ENCODE measurements around the gene COQ4.
A peak's percentile ranks its signal among the peaks of the same experiment; 100 is the strongest.
"Not testable (repeated sequence)": the region's sequence is repeated elsewhere in the genome, so short reads cannot be mapped to it uniquely, and the experiment has no call there.

Gene COQ4

GRCh38 chr9:128335914-128336313, 13.3 kb downstream of the COQ4 start:
- no peak for TF ChIP-seq CTCF (IDR thresholded peaks at IDR 0.05; ENCODE audit: low read length, missing control alignments)
- no peak overlapping the region for H3K4me3 ChIP-seq (replicated peaks; ENCODE audit: low read depth, low read length)
- DNase-seq (ENCODE audit: low read depth) = no peak

- TF ChIP-seq CTCF (IDR thresholded peaks at IDR 0.05; ENCODE audit: low read length, missing control alignments) = no peak
- DNase-seq (ENCODE audit: low read depth) = no peak
- H3K4me3 ChIP-seq (replicated peaks; ENCODE audit: low read depth, low read length) = no peak overlapping the region
Measured at GRCh38 chr9:128337936-128338335, 15.3 kb downstream of the COQ4 start.

- H3K4me3 ChIP-seq (replicated peaks; ENCODE audit: low read depth, low read length); DNase-seq (ENCODE audit: low read depth): not testable (repeated sequence)
Measured at GRCh38 chr9:128338852-128339614, 16.4 kb downstream of the COQ4 start.

GRCh38 chr9:128339761-128340690, 17.4 kb downstream of the COQ4 start, which contains the start of gene SLC27A4:
Gene SLC27A4, plus strand, starts transcription at chr9:128340527. Its CDS starts 2,606 bp downstream, at chr9:128343133.
- DNase-seq (ENCODE audit: low read depth) = peak; percentile 73

GRCh38 chr9:128340691-128341434, 18.2 kb downstream of the COQ4 start:
- TF ChIP-seq CTCF (IDR thresholded peaks at IDR 0.05; ENCODE audit: low read length, missing control alignments) = no peak
- no peak for DNase-seq (ENCODE audit: low read depth)
- peak overlapping the region; percentile 75 for H3K4me3 ChIP-seq (replicated peaks; ENCODE audit: low read depth, low read length)

More at GRCh38 chr9:128339761-128340690, 17.4 kb downstream of the COQ4 start, which contains the start of gene SLC27A4:
- peak within 1 kb of the TSS; percentile 75 for H3K4me3 ChIP-seq (replicated peaks; ENCODE audit: low read depth, low read length)
- no peak for TF ChIP-seq CTCF (IDR thresholded peaks at IDR 0.05; ENCODE audit: low read length, missing control alignments)

- peak; percentile 73 for DNase-seq (ENCODE audit: low read depth)
- TF ChIP-seq CTCF (IDR thresholded peaks at IDR 0.05; ENCODE audit: low read length, missing control alignments) = peak; percentile 74
- H3K4me3 ChIP-seq (replicated peaks; ENCODE audit: low read depth, low read length) = peak overlapping the region; percentile 75
Measured at GRCh38 chr9:128341435-128341849, 18.8 kb downstream of the COQ4 start.
